Amniotic stem cell (primary cell): ENCODE measurements around the gene SLC34A2.
"Not testable (repeated sequence)": the region's sequence is repeated elsewhere in the genome, so short reads cannot be mapped to it uniquely, and the experiment has no call there.

ENCODE experiments used
- DNase-seq: peaks from one replicate; lab custom pipeline; 2025; lab: John Stamatoyannopoulos, UW

The SLC34A2 gene

DNA sequence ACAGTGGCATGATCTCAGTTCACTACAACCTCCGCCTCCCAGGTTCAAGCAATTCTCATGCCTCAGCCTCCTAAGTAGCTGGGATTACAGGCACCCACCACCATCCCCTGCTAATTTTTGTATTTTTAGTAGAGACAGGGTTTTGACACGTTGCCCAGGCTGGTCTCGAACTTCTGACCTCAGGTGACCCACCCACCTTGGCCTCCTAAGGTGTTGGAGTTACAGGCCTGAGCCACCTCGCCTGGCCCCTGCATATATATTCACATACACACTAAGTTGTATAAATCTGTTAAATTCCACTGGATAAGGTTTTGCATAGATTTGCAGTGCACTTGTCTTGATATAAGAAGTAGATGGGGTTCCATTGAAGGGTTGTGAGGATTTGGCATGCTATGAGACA, 5.8 kb downstream of the SLC34A2 start:
- not testable (repeated sequence) for DNase-seq

DNA sequence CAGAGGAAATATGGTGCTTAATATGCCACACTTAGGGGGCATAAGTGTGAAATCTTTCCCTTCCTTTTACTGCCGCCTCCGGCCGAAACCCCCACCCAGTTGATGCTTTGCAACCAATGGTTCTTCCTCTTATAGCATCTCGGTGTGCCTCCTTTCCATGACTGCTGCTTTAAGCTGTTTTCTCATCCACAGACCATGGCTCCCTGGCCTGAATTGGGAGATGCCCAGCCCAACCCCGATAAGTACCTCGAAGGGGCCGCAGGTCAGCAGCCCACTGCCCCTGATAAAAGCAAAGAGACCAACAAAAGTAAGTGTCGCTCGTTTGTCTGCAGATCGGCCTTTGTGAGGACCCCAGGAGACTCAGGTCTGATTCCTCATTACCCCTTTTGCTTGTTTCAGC, 6.7 kb downstream of the SLC34A2 start:
- DNase-seq: no peak

DNA sequence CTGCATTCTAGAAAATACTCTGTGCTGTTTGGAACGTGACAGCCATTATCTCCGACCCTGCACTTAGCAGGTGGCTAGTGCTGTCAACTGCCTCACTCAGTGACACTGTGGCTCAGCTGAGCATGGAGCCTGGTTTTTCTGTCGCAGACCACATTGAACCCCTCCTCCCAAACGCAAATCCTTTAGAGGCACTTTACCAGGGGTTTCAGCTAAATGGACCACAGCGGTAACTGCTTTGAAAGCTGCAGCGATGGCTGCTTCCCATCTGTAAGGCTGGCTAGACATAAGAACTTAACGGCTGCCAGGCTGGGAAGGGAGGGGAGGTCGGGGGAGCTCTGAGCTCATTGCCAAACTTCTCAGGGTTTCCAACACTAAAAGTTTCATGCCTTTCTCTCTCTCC, 8.1 kb downstream of the SLC34A2 start:
- DNase-seq: no peak

DNA sequence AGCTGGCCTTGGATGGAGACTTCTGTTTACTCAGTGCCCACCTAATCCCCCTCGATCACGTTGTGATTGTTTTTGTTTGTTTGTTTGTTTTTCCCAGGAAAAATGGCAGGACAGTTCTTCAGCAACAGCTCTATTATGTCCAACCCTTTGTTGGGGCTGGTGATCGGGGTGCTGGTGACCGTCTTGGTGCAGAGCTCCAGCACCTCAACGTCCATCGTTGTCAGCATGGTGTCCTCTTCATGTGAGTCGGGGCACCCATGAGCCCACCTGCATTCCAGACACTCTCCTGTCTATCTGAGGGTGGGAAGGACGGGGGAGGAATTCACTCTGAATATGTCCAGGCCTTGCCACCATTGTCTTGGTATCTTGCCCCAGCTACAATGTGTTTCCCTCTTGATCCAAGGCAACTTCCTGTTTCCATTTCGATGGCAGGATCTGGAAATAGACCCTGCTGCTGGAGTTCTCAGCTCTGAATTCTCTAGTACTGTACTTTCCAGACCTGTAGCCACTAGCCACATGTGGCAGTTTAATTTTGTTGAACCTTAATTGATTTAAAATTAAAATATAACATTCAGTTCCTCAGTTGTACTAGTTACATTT, 10.5 kb downstream of the SLC34A2 start:
- DNase-seq: no peak

DNA sequence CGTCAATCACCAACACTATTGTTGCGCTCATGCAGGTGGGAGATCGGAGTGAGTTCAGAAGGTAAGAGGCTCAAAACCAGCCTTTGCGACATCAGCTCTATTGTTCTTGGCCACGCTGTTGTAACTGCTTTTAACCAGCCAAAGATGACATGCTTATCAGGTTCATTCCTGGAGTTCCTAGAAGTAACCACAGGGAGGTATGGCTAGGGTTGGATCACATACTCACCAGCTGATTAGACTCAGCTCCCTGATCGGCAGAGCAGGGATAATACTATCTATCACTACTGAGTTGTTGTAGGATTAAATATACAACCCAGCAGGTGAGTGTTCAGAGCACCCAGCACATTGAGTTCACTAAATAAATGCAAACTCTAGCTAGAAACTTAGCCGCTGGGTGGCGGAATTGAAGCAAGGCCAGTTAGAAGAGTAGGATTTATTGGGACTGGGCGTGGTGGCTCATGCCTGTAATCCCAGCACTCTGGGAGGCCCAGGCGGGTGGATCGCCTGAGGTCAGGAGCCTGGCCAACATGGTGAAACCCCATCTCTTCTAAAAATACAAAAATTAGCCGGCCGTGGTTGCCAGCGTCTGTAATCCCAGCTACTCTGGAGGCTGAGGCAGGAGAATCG, 12.4 kb downstream of the SLC34A2 start:
- no peak for DNase-seq

DNA sequence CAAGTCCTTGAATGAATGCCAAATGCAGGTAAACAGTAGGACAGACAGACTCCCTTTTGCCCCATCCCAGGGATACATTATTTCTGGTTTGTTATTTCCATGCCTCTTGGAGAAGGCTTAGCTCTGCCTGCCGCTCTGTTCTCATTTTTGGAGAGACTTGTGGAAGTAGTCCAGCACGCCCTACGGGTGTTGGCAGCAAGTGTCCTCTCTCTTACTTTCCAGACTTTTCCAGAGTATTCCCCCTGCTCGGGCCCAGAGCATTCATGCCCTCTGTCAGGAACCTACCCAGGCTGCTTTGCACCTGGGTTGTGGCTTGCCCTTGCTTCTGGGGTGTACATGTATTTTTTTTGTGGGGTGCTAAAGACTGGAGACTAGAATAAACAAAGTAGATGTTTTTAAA, 15.3 kb downstream of the SLC34A2 start:
- DNase-seq: no peak

DNA sequence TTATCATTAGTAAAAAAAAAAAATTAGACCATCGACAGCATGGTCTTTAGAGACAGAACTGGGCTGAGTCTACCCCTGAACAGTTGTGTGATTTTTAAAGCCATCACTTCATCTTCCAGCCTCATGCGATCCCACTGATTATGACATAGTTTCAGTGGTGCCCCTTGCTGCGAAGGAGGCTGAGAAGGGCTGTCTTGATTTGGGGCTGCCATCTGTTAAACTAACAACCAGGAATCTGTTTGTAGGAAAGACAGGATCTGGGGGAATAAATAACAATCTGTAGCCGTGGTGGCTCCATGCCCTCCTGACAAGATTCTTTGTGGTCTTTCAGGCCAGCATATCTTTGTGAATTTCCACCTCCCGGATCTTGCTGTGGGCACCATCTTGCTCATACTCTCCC, 17.1 kb downstream of the SLC34A2 start:
- DNase-seq: no peak

DNA sequence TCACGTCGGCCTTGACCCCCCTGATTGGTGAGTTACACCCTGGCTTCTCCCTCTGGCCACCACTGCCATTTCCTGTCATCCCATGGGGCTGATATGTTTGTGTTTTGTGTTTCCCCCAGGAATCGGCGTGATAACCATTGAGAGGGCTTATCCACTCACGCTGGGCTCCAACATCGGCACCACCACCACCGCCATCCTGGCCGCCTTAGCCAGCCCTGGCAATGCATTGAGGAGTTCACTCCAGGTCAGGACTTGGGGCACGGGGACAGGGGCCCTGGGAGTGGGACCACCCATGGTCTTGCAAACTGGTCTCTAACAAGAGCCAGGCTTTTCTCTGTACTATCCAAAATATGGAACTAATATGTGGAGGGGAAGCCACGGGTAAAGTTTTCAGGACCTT, 18.7 kb downstream of the SLC34A2 start:
- DNase-seq: no peak

DNA sequence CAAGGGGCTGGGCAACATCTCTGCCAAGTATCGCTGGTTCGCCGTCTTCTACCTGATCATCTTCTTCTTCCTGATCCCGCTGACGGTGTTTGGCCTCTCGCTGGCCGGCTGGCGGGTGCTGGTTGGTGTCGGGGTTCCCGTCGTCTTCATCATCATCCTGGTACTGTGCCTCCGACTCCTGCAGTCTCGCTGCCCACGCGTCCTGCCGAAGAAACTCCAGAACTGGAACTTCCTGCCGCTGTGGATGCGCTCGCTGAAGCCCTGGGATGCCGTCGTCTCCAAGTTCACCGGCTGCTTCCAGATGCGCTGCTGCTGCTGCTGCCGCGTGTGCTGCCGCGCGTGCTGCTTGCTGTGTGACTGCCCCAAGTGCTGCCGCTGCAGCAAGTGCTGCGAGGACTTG, 20.6 kb downstream of the SLC34A2 start:
- no peak for DNase-seq

DNA sequence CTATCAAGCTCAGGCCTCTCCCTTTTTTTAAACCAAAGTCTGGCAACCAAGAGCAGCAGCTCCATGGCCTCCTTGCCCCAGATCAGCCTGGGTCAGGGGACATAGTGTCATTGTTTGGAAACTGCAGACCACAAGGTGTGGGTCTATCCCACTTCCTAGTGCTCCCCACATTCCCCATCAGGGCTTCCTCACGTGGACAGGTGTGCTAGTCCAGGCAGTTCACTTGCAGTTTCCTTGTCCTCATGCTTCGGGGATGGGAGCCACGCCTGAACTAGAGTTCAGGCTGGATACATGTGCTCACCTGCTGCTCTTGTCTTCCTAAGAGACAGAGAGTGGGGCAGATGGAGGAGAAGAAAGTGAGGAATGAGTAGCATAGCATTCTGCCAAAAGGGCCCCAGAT, 21.5 kb downstream of the SLC34A2 start:
- no peak for DNase-seq

DNA sequence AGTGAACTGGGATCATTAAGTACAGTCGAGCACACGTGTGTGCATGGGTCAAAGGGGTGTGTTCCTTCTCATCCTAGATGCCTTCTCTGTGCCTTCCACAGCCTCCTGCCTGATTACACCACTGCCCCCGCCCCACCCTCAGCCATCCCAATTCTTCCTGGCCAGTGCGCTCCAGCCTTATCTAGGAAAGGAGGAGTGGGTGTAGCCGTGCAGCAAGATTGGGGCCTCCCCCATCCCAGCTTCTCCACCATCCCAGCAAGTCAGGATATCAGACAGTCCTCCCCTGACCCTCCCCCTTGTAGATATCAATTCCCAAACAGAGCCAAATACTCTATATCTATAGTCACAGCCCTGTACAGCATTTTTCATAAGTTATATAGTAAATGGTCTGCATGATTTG, 22.3 kb downstream of the SLC34A2 start:
- DNase-seq: no peak

DNA sequence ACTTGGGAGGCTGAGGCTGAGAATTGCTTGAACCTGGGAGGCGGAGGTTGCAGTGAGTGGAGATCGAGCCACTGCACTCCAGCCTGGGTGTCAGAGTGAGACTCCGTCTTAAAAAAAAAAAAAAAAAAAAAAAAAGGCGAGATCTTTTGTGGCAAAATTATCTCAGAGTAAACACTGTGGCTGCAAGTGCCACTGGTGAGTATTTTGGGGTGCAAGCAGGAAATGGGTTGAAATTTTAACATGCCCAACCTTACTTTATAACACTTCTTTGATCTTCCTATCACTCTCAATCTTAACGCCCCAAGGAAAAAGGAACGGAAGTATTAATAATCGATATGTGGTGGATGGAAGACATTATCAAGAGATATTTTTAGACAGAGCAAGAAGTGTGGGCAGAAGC, 32.1 kb downstream of the SLC34A2 start:
- no peak for DNase-seq

DNA sequence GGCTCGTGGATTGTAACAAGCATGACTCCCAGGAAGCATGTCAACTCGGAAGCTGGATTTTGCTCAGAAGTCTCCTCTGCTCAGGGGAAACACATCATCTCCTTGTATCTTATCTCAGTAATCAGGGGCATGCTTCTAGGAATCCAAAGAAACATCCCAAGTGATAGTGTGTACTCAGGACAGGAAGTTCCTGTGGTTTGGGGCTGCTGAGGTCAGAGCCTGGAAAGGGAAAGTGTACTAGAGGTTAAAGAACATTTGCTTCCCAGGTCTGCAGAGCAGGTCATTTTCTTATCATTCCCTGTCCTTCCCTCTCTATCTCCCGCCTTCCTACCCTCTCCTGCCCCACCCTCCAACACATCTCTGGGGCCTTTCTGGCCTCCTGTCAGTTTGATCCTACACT, 38.8 kb downstream of the SLC34A2 start:
- no peak for DNase-seq

DNA sequence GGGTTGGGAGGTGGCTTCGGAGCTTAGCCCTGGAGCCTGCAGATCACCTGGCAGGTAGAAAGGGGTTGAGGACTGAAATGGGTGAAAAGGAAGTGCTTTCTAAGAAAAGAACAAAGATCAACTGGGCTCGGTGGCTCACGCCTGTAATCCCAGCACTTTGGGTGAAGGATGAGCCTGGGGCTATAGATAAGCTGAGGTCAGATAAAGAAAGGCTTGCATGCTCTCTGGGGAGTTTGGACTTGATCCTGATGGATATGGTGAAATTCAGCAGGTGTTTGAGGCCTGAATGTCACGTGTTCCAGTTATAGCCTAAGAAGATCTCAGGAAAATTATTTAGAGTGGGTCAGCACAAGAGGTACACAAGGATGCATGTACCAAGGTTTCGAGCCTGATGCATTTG, 40.8 kb downstream of the SLC34A2 start:
- no peak for DNase-seq

DNA sequence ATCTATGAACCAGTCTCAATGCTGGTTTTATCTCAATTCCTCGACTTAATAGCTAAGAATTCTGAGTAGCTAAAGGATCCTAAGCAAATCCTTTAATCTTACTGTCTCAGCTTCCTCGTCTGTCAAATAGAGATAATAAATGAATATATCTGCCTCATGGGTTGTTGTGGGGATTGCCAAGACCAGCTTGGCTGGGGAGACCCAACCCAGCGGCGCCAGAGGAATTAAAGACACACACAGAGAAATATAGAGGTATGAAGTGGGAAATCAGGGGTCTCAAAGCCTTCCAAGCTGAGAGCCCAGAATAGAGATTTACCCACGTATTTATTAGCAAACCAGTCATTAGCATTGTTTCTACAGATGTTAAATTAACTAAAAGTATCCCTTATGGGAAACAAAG, 41.9 kb downstream of the SLC34A2 start:
- no peak for DNase-seq

DNA sequence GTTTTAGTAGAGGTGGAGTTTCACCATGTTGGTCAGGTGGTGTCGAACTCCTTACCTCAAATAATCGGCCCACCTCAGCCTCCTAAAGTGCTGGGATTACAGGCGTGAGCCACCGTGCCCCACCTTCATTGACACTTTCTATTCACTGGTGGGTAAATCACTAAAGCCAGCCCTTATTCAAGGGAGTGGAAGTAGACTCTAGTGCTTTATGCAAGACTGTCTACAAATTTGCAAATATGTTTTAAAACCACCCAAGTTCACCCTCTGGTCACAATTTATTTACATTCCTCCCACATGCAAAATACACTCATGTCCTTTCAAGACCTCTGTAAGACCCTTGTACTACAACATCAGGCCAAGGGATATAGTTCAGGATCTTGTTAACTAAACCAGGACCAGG, 45.0 kb downstream of the SLC34A2 start:
- DNase-seq: no peak

DNA sequence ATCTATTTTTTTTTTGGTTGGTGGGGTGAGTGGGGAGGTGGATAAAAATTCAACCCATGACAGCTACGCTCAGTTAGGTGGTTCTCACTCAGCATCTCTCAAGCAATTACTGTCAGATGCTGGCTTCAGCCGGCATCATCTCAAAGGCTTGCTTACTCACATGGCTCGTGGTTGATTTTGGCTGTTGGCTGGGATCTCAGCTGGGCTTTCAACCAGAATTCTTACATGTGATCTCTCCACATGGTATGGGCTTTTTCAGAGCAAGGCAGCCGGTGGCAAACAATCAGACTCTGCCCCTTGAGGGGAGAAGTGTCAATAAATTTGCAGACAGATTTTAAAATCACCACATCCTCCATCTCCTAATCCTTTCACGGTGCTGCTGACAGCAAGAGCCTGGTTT, 47.2 kb downstream of the SLC34A2 start:
- peak; percentile 2 for DNase-seq

DNA sequence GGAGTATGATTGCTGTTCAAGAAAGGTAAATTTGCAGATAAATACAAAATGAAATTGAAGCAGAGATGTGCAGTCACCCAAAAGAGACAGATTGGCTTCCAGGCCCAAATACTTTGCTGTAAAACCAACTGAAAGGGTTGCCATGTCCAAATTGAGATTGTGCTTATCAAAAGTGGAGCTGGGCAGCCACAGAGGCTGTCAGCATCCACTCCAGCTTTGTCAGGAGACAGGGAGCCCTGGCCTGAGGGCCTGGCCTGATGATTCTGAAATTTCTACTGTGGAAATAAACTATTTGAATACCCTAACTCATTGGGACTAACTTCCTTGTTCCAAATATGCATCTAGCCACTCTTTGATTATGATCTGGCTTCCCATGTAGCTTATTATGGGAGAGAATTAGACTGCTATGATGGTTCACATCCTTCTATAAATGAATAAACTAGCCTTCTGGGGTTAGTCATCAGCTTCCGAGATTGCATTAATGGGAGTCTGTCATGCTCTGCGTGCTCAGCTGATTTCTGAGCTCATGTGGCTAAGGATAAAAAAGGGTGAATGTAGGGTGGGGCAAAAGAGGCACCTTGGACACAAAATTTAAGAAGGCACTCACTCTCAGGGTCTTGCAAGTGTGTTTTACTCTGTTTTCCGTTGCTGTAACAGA, 48.2 kb downstream of the SLC34A2 start:
- DNase-seq: no peak

DNA sequence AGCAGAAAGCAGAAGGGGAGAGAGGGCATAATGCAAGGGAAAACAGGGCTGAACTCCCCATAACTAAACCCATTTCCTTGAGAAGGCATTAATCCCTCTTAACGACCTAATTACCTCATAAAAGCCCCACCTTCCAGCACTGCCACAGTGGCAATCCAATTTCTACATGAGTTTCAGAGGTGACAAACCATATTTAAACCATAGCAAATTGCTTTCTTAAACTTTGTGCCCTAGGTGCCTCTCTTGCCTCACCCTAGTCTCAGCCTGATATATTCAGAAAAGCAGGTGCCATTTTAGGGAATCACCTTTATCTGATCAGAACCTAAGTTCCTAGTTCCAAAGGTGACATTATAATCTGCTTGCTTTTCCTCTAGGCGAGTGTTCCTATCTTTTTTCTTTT, 48.9 kb downstream of the SLC34A2 start:
- DNase-seq: no peak

DNA sequence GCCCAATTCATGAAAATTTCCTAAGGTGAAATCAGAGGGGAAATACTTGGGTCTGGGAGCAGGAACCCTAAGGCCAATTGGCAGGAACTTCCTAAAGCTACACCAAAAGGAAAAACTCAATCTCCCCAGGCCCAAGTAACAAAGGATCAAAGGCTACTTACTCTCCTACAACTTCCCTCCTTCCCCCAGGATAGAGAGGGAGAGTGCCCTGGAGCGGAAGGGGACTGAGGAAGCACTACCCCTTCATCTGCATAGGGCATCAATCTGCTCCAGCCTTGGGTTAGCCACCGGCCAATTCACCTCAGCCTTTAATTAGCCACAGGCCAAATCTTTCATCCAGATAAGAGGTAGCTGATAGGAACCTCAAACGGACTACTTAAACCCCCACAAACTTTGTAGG, 55.0 kb downstream of the SLC34A2 start:
- no peak for DNase-seq

DNA sequence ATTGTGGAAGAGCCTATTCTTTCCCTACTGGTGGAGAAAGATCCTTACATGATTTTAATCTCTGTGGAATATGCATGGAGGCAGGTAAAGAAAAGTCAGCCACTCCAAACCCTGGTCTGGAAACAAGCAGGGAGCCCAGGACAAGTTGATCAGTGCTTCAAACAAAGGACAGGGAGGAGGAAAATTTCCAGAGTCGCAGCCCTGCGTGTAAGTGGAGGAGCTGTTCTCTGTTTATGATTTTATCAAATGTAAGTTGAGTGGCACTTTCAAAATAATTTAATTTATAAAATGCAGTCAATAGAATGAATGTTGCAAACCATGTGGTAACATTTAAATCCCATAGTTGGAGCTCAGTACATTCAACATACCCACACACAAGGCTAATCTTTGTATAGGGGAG, 57.0 kb downstream of the SLC34A2 start:
- no peak for DNase-seq

DNA sequence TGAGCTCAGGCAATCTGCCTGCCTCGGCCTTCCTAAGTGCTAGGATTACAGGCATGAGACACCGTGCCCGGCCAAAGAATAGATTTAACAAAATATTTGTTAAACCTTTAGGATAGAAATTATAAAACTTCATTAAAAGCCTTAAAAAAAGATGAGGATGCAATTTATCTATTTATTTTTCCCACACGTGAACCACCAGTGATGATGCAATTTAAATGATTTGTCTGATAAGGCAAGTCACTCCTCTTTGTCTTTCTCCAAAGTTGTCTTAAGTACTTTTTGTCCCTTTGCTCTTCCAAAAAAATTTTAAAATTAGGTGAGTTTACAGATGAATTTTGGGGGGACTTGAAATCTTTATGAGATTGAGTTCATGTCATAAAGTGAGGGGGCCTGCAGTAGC, 58.2 kb downstream of the SLC34A2 start:
- no peak for DNase-seq

DNA sequence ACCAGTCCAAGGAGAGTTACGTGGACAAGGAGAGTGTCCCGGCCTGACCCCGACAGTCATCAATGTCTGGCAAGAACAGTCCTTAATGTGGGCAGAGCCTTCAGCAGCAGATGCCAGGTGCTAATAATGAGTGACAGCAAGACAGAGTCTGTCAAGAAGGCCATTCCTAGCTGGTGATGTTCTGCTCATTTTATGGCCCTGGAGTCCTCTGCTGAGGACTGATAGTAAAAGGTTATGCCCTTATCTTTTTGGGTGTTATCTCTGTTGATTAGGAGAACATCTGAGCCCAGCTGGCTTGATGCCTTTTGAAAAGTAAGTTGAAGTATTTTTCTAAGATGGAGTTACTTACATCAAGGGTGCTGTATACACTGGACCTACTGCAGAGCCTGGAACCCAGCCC, 67.3 kb downstream of the SLC34A2 start:
- no peak for DNase-seq

DNA sequence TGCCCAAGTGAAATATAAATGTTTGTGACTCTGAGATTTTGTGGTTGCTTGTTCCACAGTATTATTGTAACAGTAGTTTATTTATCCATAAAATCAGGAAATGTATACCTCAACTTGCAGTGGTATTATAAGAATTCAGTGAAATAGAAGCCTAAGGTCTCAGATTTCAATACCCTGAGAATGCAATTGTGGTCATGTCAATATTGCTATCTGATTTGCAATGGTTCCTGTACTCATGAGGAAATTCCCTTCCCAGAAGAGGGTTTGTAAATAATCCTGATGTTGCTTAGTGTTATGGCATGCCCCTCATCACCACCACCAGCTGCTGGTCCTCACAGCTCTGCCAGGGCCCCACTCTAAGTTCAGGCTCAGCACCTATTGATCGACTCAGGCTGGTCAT, 67.8 kb downstream of the SLC34A2 start:
- DNase-seq: no peak
